Calu3 (cell line): ENCODE results near the gene CHRNA5. TPM values are rescaled to one million over a fixed set of nuclear protein-coding genes. Genes with fewer than 3 reads are reported as not detected.

Experiments used
- BruUV-seq: library from RNA; stranded (reverse); fragments of 400-500 nt; replicated peaks from 2 replicates; lab custom pipeline; 2021; lab: Mats Ljungman, UMichigan
- CTCF ChIA-PET: fragments of 300-600 bp; sonication (Branson Sonifier 250); formaldehyde crosslinking; loops from one replicate; lab custom pipeline; 2022; ENCODE audit warnings: antibody characterized with exemption; lab: Charles Lee
- DNase-seq: peaks from one replicate; pipeline ENCODE4 v3.0.0; 2022
- H3K27ac Mint-ChIP-seq: one replicate; pipeline ENCODE4 v1.8.0; 2022; ENCODE audit warnings: mixed read lengths; ENCODE audit not compliant: unreplicated experiment
- H3K27me3 Mint-ChIP-seq: one replicate; pipeline ENCODE4 v1.8.0; 2022; ENCODE audit warnings: mixed read lengths; ENCODE audit not compliant: unreplicated experiment
- H3K36me3 Mint-ChIP-seq: one replicate; pipeline ENCODE4 v1.8.0; 2022; ENCODE audit warnings: mild to moderate bottlenecking, moderate library complexity, mixed read lengths; ENCODE audit not compliant: insufficient read depth, unreplicated experiment
- H3K4me1 Mint-ChIP-seq: one replicate; pipeline ENCODE4 v1.8.0; 2022; ENCODE audit warnings: mild to moderate bottlenecking, low read depth, mixed read lengths; ENCODE audit not compliant: unreplicated experiment
- H3K4me3 Mint-ChIP-seq: one replicate; pipeline ENCODE4 v1.8.0; 2022; ENCODE audit warnings: mild to moderate bottlenecking, low read depth, moderate library complexity, mixed read lengths; ENCODE audit not compliant: unreplicated experiment
- H3K9me3 Mint-ChIP-seq: one replicate; pipeline ENCODE4 v1.8.0; 2022; ENCODE audit warnings: low read depth, mixed read lengths; ENCODE audit not compliant: unreplicated experiment
- intact Hi-C: fragments of 100-400 bp; cut with micrococcal nuclease; formaldehyde crosslinking; loops from one replicate; pipeline ENCODE4 v1.10.0; 2022; ENCODE audit not compliant: unreplicated experiment
- total RNA-seq: library from RNA; stranded (reverse); gene quantifications from 2 replicates; pipeline ENCODE4 v1.2.3, GENCODE V29; 2022
- TF ChIP-seq, protein P1 (sequence below): fragments of 200-600 bp; IDR thresholded peaks from one replicate; pipeline ENCODE4 v1.8.0; 2022; ENCODE audit warnings: antibody characterized with exemption; ENCODE audit not compliant: unreplicated experiment

The CHRNA5 gene
- total RNA-seq, 1 experiment from 2014 or later: 47.0 TPM

DNA sequence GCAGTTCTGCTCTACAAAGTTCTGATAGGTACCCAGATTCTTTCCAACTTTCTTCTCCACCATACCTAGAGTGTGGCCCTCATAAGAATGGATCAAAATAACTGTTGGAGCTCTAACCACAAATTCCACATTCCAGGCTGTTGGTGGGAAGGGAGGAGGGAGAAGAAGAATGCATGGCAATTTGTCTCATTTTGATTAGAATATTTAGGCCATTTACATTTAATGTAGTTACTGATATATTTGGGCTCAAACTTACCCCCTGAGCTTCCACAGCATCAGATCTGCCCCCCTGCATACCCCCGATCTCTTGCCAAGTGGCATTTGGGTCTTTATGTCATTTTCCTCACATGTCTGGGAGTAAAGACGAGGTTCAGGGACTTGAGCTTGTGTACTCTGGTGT, 68.0 kb downstream of the CHRNA5 start:
- Mint-ChIP-seq H3K36me3 (no peaks in the 10 kb centered on the region), H3K27me3 (peaks cover 85% of the 10 kb centered on the region), H3K4me1 (no peaks in the 10 kb centered on the region), H3K9me3 (peaks cover 3% of the 10 kb centered on the region), H3K4me3 (no peak overlapping the region), H3K27ac (no peak overlapping the region)
- BruUV-seq: no TSS peak
- intact Hi-C loops: no loop called here
- TF ChIP-seq, protein P1, sequence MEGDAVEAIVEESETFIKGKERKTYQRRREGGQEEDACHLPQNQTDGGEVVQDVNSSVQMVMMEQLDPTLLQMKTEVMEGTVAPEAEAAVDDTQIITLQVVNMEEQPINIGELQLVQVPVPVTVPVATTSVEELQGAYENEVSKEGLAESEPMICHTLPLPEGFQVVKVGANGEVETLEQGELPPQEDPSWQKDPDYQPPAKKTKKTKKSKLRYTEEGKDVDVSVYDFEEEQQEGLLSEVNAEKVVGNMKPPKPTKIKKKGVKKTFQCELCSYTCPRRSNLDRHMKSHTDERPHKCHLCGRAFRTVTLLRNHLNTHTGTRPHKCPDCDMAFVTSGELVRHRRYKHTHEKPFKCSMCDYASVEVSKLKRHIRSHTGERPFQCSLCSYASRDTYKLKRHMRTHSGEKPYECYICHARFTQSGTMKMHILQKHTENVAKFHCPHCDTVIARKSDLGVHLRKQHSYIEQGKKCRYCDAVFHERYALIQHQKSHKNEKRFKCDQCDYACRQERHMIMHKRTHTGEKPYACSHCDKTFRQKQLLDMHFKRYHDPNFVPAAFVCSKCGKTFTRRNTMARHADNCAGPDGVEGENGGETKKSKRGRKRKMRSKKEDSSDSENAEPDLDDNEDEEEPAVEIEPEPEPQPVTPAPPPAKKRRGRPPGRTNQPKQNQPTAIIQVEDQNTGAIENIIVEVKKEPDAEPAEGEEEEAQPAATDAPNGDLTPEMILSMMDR: no peak
- DNase-seq: no peak
- CTCF ChIA-PET: interaction anchor here (1.6 kb wide), 1 partner anchor 118 kb away, joined by 3 read pairs; no protein-coding TSS in a partner anchor

DNA sequence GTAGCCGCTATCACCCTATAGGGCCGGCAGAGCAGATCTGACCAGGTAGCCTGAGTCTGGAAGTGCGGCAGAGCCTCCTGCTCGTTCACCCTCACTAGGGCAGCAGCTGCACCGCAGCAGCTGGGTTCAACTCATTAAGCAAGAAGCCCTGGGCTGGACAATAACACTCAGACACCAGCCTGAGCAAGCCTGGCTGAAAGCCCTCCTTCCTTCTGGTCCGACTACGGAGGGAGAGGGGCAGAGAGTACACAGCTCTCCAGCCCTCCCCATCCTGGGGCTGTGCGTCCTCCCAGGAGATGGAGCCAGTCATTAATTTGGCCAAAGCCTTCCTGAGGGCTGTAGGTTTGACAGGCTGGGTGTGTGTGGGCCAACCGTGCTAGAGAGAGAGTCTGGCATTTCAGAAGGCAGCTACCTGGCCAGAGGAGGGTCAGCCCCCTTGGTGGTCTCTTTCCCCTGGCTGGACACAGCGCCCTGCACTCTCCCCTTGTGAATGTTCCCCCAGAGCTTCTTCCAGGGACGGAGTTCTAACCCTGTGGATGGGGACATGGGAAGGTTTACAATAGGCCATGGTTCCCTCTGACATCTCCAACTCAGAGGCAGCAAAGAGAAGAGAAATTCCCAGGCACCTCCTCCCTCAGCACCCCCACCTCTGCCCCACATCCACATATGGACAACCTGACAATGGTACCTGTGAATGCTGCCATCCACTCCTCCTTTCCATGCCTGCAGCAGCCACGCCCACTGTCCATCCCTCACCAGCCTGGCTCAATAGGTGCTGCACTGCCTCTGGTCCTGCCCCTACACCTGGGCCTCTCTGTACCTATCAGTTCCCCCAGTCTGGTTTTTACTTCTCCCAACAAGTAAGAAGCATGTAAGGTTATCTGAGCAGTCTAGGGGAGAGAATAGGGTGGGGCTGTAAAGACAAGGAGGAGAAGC, 69.2 kb downstream of the CHRNA5 start:
- H3K27ac Mint-ChIP-seq: no peak overlapping the region
- no peak for DNase-seq
- intact Hi-C loops: no loop called here
- H3K9me3 Mint-ChIP-seq: peaks cover 3% of the 10 kb centered on the region
- CTCF ChIA-PET: interaction anchor here (0.8 to 1.6 kb wide), 3 partner anchors 56 to 117 kb away, joined by 3 to 4 read pairs (median 3); no protein-coding TSS in a partner anchor
- BruUV-seq: no TSS peak
- H3K4me3 Mint-ChIP-seq: no peak overlapping the region
- TF ChIP-seq, protein P1: no peak
- no peaks in the 10 kb centered on the region for H3K36me3 Mint-ChIP-seq
- H3K27me3 Mint-ChIP-seq: peaks cover 74% of the 10 kb centered on the region
- no peaks in the 10 kb centered on the region for H3K4me1 Mint-ChIP-seq

DNA sequence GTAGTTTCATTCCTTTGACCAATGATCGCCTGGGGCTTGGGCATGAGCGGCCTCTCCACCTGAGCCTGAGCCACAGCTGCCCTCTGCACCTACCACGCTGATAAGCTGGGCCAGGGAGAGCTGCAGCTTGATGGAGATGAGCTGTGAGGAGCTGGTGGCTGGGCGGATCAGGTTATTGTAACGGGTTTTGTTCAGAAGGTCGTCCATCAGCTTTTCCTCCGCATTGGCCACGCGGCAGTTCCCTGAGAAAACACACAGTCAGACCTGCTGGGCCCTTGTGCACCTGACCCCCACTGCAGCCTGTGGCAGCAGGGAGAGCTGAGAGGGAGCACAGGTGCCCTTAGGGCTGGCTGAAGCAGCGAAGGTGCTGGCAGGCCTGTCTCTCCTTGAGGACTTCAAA, 70.0 kb downstream of the CHRNA5 start:
- no TSS peak for BruUV-seq

DNA sequence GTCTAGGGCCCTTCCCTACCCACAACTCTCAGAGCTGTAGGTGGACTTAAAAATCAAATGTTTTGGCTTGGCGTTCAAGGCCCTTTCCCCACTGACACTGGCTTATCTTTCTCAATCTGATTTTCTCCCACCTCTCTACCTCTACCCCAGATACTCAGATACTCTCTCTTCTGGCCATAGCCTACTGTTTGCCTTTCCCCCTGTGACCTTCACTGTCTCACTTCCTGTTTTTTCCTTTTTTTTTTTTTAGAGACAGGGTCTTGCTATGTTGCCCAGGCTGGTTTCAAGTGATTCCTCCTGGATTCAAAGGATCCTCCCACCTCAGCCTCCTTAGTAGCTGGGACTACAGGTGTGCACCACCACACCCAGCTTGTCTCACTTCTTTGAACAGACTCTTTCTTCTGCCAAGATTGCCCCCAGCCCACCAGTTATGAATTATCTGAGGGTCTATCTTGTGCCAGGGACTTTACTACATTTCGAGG, 71.1 kb downstream of the CHRNA5 start:
- intact Hi-C loops: no loop called here
- peaks cover 67% of the 10 kb centered on the region for H3K27me3 Mint-ChIP-seq
- H3K9me3 Mint-ChIP-seq: peaks cover 3% of the 10 kb centered on the region
- TF ChIP-seq, protein P1: no peak
- CTCF ChIA-PET: no interaction called here
- peaks cover 11% of the 10 kb centered on the region for H3K36me3 Mint-ChIP-seq
- H3K4me3 Mint-ChIP-seq: no peak overlapping the region
- H3K4me1 Mint-ChIP-seq: no peaks in the 10 kb centered on the region
- no TSS peak for BruUV-seq
- no peak for DNase-seq
- no peak overlapping the region for H3K27ac Mint-ChIP-seq

More for the DNA sequence above, 70.0 kb downstream of the CHRNA5 start:
- no peaks in the 10 kb centered on the region for H3K36me3 Mint-ChIP-seq
- intact Hi-C loops: no loop called here
- CTCF ChIA-PET: interaction anchor here (0.8 to 0.9 kb wide), 2 partner anchors 55 to 105 kb away, joined by 3 to 4 read pairs; no protein-coding TSS in a partner anchor
- no peak overlapping the region for H3K4me3 Mint-ChIP-seq
- H3K9me3 Mint-ChIP-seq: peaks cover 3% of the 10 kb centered on the region
- no peak overlapping the region for H3K27ac Mint-ChIP-seq
- H3K27me3 Mint-ChIP-seq: peaks cover 70% of the 10 kb centered on the region
- H3K4me1 Mint-ChIP-seq: no peaks in the 10 kb centered on the region
- DNase-seq: no peak
- TF ChIP-seq, protein P1: no peak
